Breast epithelium (tissue), 4 donors: ENCODE data around the gene F13A1. TPM values are rescaled to one million over a fixed set of nuclear protein-coding genes. Genes with fewer than 3 reads are reported as not detected.

Source experiments
- DNase-seq, 2 donors: peaks; one replicate each; pipeline ENCODE4 v3.0.0-alpha.2; 2019; ENCODE audit warnings: low spot score in 2 of 2
- H3K27ac ChIP-seq, 2 donors: fragments of 200-600 bp; sonication (generic) in 1 of 2; one replicate each; pipeline ENCODE4 v1.5.1; 2016 to 2019; ENCODE audit warnings: mild to moderate bottlenecking in 1 of 2
- H3K27me3 ChIP-seq, 2 donors: fragments of 200-600 bp; sonication (generic) in 1 of 2; one replicate each; pipeline versions ENCODE4 v1.5.1 to v1.6.0; 2017 to 2019; ENCODE audit warnings: control low read depth in 1 of 2, mild to moderate bottlenecking in 1 of 2
- H3K36me3 ChIP-seq: fragments of 200-600 bp; one replicate; pipeline ENCODE4 v1.5.1; 2019
- H3K4me1 ChIP-seq, 2 donors: fragments of 200-600 bp; sonication (generic); one replicate each; pipeline ENCODE4 v1.5.1; 2016 to 2019; ENCODE audit warnings: control low read depth in 1 of 2
- H3K4me3 ChIP-seq, 3 donors: fragments of 200-600 bp; sonication (generic); 1 replicate in 2 of 3; 2 replicates in 1 of 3; pipeline ENCODE4 v1.5.1; 2016 to 2019; ENCODE audit warnings: mild to moderate bottlenecking in 3 of 3, moderate library complexity in 2 of 3
- H3K9me3 ChIP-seq, 2 donors: fragments of 200-600 bp; sonication (generic) in 1 of 2; one replicate each; pipeline ENCODE4 v1.5.1; 2016 to 2019; ENCODE audit warnings: control low read depth in 1 of 2
- CTCF ChIP-seq, 3 donors: fragments of 450-650 bp; IDR thresholded peaks; one replicate each; pipeline ENCODE4 v1.5.1; 2016 to 2017; ENCODE audit warnings: antibody characterized with exemption in 3 of 3, mild to moderate bottlenecking in 3 of 3, moderate library complexity in 3 of 3
- POLR2A ChIP-seq: fragments of 450-650 bp; IDR thresholded peaks from one replicate; pipeline ENCODE4 v1.6.1; 2016; ENCODE audit warnings: antibody characterized with exemption, mild to moderate bottlenecking, moderate library complexity
- POLR2AphosphoS5 ChIP-seq, 3 donors: sonication (generic); formaldehyde crosslinking; IDR thresholded peaks; one replicate each; pipeline ENCODE4 v1.6.1; 2017; ENCODE audit warnings: antibody characterized with exemption in 3 of 3
- intact Hi-C: fragments of 100-400 bp; cut with DNase I; formaldehyde crosslinking; loops from one replicate; pipeline ENCODE4 v1.15.1; 2023; ENCODE audit warnings: low total_unique reads
- total RNA-seq, 3 donors: library from RNA; depleted of rRNA; stranded (reverse); fragments of >200 nt; gene quantifications; one replicate each; pipeline ENCODE4 v1.1.0, GENCODE V29; 2016

The F13A1 gene
- total RNA-seq, 3 donors from 2014 or later = 45.6 to 357 (median 53.3) TPM

DNA sequence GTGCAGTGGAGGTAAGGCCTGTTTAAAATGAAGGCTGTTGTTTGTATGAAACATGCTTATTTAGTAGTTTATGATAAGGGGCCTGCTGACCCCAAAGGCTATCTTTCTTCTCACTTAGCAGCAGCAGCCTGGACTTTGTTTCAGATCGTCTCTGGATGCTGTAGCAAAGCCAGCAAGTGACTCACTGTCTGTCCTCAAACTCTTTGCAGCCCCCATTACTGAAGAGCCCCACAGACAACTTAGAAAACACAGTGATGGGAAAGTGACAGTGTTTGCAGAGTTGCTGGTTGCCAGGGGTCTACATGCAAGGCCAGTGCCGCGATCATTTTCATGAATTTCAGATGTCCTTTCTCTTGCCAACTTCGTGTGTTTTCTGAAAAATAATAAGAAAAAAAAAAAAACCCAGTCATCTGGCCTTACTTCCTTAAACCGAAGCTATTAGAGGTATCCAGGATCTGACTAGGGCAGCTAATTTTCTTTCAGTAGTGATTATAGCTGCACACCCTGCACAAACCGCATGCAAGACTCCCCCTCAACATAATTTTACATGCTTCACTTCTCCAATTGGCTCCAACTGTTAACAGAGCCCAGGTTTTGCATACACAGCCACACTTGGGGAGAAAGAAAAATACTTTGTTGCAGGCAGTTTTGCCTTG, 11.6 kb upstream of the F13A1 start:
- Histone ChIP-seq H3K27ac (peak overlapping the region in 1 of 2 donors; percentile 43), H3K27me3 (no peaks in the 10 kb centered on the region), H3K4me3 (no peak overlapping the region), H3K36me3 (no peaks in the 10 kb centered on the region), H3K4me1 (no peaks in the 10 kb centered on the region), H3K9me3 (no peaks in the 10 kb centered on the region)
- TF ChIP-seq POLR2AphosphoS5 (IDR thresholded peaks at IDR 0.05) (no peak), POLR2A (no peak), CTCF (IDR thresholded peaks at IDR 0.05) (no peak)
- no peak for DNase-seq
- intact Hi-C loops = no loop called here

DNA sequence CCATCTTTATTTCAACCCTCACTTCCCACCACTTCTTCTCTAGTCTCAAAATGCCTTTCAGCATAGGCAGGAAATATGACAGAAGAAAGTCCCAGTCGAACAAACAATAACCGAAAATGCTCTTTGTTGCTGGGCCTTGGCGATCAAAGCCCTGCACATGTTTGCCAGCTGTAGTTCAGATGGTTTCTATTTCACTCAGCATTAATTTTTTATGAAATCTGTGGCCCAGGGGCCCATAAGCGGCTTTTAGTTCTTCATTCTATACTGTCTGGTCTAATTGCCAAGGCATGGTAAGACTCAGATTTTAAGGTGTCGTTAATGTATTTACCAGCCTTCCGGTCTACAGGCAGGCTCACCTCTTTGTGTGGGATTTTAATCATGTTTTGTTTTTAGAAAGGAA, 10.9 kb upstream of the F13A1 start:
- H3K4me1 ChIP-seq = no peaks in the 10 kb centered on the region
- peak overlapping the region in 1 of 2 donors; percentile 43 for H3K27ac ChIP-seq
- no peak for DNase-seq
- no peaks in the 10 kb centered on the region for H3K9me3 ChIP-seq
- intact Hi-C loops = no loop called here
- no peak overlapping the region for H3K4me3 ChIP-seq
- TF ChIP-seq CTCF (IDR thresholded peaks at IDR 0.05) (no peak), POLR2A (no peak), POLR2AphosphoS5 (IDR thresholded peaks at IDR 0.05) (no peak)
- no peaks in the 10 kb centered on the region for H3K27me3 ChIP-seq
- no peaks in the 10 kb centered on the region for H3K36me3 ChIP-seq

DNA sequence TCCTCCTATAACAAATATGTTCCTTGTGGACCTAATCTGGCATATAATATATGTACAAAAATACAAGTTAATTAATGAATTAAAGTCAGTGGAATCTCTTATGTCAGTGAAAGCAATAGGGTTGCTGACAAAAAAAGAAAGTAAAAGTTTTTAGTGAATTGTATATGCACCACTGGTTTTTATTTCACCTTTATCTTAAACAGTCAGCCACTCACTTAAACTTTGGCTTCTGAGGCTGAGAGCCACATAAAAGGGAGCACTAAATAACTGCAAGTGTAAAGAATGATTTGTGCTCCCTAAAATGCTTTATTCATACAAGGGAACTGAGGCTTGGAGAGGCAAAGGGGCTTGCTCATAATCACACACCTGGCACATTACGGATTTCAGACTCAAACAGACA, 9.9 kb upstream of the F13A1 start:
- Histone ChIP-seq H3K27me3 (no peaks in the 10 kb centered on the region), H3K4me1 (no peaks in the 10 kb centered on the region), H3K27ac (no peak overlapping the region), H3K4me3 (no peak overlapping the region), H3K36me3 (no peaks in the 10 kb centered on the region), H3K9me3 (no peaks in the 10 kb centered on the region)
- TF ChIP-seq POLR2A = no peak
- TF ChIP-seq CTCF (IDR thresholded peaks at IDR 0.05) = no peak
- no peak for TF ChIP-seq POLR2AphosphoS5 (IDR thresholded peaks at IDR 0.05)
- intact Hi-C loops = no loop called here
- no peak for DNase-seq

GRCh38 chr6:6328451-6328850, 8.0 kb upstream of the F13A1 start:
- intact Hi-C loops = no loop called here
- TF ChIP-seq POLR2A (no peak), CTCF (IDR thresholded peaks at IDR 0.05) (no peak), POLR2AphosphoS5 (IDR thresholded peaks at IDR 0.05) (no peak)

DNA sequence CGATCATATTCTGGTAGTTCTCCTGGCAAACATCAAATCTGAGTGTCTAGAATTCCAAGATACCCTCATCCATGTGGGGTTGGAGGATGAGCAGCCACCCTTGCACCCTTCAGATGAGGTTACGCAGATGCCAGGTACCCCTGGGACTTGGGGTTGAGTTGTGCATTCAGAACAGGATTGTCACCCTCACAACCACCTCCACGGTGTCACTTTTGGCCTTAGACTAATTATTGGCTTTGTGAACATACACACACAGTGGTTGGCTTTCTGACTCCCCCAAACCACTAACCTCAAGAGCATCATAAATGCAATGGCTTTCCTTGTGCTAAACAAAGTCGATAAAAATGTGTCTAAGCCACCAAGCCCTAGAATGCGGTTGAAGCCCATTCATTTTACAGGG, 2.9 kb upstream of the F13A1 start:
- TF ChIP-seq CTCF (IDR thresholded peaks at IDR 0.05) (no peak), POLR2AphosphoS5 (IDR thresholded peaks at IDR 0.05) (no peak), POLR2A (no peak)
- no peak overlapping the region for H3K27ac ChIP-seq
- peaks cover 4 to 28% of the 10 kb centered on the region in 2 donors for H3K27me3 ChIP-seq
- H3K4me3 ChIP-seq = no peak overlapping the region
- no peak for DNase-seq
- intact Hi-C loops = no loop called here
- H3K9me3 ChIP-seq = no peaks in the 10 kb centered on the region
- H3K36me3 ChIP-seq = no peaks in the 10 kb centered on the region
- H3K4me1 ChIP-seq = no peaks in the 10 kb centered on the region

More at GRCh38 chr6:6328451-6328850, 8.0 kb upstream of the F13A1 start:
- no peak for DNase-seq
- H3K36me3 ChIP-seq = no peaks in the 10 kb centered on the region
- no peak overlapping the region for H3K4me3 ChIP-seq
- H3K27me3 ChIP-seq = no peaks in the 10 kb centered on the region
- no peaks in the 10 kb centered on the region for H3K9me3 ChIP-seq
- H3K27ac ChIP-seq = no peak overlapping the region
- H3K4me1 ChIP-seq = no peaks in the 10 kb centered on the region
